MM.1S (cell line): ENCODE measurements around the gene KDM2A.

Experiments
- CTCF ChIP-seq: fragments of 300-600 bp; sonication (generic); IDR thresholded peaks from 2 replicates; pipeline ENCODE4 v1.5.1; 2016; ENCODE audit warnings: antibody characterized with exemption, low read length, mixed read lengths
- EZH2 ChIP-seq: fragments of 300-600 bp; sonication (generic); optimal IDR thresholded peaks from 2 replicates; pipeline ENCODE3; 2017; ENCODE audit warnings: low read depth, mild to moderate bottlenecking, antibody characterized with exemption, low read length, mixed read lengths
- EZH2phosphoT487 ChIP-seq: fragments of 300-600 bp; sonication (generic); IDR thresholded peaks from 2 replicates; pipeline ENCODE4 v1.6.1; 2018; ENCODE audit warnings: antibody characterized with exemption, low read length

GRCh38 chr11:67262731-67263675 is 143.9 kb downstream of the KDM2A start:
- TF ChIP-seq CTCF (peak; percentile 93), EZH2phosphoT487 (no peak), EZH2 (no peak)
